Stomach smooth muscle (tissue), 2 donors: ENCODE results near the gene HOTAIR.

Source experiments
- H3K27ac ChIP-seq: one replicate; pipeline ENCODE4 v1.7.0; 2013; ENCODE audit warnings: mild to moderate bottlenecking, low read length, inconsistent platforms
- H3K27me3 ChIP-seq, 2 donors: one replicate each; pipeline ENCODE4 v1.7.0; 2013; ENCODE audit warnings: low read length in 2 of 2; ENCODE audit not compliant: insufficient read depth in 2 of 2, control insufficient read depth in 1 of 2
- H3K36me3 ChIP-seq, 2 donors: one replicate each; pipeline ENCODE4 v1.7.0; 2013; ENCODE audit warnings: low read length in 2 of 2; ENCODE audit not compliant: control insufficient read depth in 2 of 2, insufficient read depth in 2 of 2
- H3K4me1 ChIP-seq: one replicate; pipeline ENCODE4 v1.7.0; 2013; ENCODE audit warnings: low read length; ENCODE audit not compliant: control insufficient read depth, insufficient read depth
- H3K4me3 ChIP-seq, 2 donors: one replicate each; pipeline ENCODE4 v1.7.0; 2013; ENCODE audit warnings: low read length in 2 of 2
- H3K9ac ChIP-seq, 2 donors: one replicate each; pipeline ENCODE4 v1.7.0; 2013; ENCODE audit warnings: low read length in 2 of 2, mild to moderate bottlenecking in 1 of 2
- H3K9me3 ChIP-seq, 2 donors: one replicate each; pipeline ENCODE4 v1.7.0; 2013; ENCODE audit warnings: low read length in 2 of 2; ENCODE audit not compliant: control insufficient read depth in 2 of 2
- donor health status: healthy.
- donor health status: Pancreatic carcinoma.

The HOTAIR gene

DNA sequence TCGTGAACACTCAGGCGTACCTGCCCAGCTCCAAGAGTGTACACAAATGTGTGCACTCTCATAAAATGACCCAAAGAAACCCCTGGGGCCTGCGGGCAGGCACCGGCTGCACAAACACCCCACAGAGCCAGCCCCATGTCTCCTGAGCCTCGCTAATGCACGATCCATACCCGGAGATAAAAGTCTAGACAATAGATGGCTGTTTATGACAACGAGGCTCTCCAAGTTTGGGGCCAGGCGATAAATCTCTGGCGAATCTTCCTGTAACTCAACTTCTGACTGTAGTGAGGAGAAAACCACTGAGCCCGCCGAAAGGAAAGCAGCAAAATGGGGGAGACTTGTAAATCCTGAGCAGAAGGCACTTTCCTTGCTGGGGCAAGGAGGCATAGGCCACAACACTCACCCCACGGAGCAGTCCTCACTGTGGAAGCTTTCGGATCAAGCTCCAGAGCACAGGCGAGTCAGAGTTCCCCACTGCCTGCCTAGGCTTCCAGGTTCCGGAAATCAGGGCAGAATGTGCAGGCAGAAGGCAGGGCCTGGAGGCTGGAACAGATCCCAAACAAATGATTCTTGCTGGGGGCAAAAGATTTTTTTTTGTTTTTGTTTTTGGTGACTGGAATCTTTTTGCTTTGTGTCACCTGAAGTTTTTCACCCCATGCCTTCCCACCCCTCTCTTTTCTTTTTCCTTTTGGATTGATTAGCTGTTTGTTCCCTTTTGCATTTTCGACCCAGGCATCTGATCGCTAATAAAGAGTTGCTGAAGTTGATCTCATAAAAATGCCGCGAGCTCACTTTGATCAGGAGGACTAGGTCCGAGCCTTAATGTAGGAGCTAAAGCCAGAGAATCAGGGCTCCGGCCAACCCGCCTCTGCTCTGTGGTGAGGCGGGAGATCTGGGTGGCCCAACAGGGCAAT lies 6.3 kb downstream of the HOTAIR start:
- no peak overlapping the region for H3K27ac ChIP-seq
- H3K27me3 ChIP-seq, result peaks cover 98 to 100% of the 10 kb centered on the region in 2 donors
- H3K36me3 ChIP-seq, result no peaks in the 10 kb centered on the region
- no peak overlapping the region for H3K4me3 ChIP-seq
- H3K9me3 ChIP-seq, result peaks cover 0 to 2% of the 10 kb centered on the region in 2 donors
- H3K9ac ChIP-seq, result no peak overlapping the region
- peaks cover 6% of the 10 kb centered on the region for H3K4me1 ChIP-seq

DNA sequence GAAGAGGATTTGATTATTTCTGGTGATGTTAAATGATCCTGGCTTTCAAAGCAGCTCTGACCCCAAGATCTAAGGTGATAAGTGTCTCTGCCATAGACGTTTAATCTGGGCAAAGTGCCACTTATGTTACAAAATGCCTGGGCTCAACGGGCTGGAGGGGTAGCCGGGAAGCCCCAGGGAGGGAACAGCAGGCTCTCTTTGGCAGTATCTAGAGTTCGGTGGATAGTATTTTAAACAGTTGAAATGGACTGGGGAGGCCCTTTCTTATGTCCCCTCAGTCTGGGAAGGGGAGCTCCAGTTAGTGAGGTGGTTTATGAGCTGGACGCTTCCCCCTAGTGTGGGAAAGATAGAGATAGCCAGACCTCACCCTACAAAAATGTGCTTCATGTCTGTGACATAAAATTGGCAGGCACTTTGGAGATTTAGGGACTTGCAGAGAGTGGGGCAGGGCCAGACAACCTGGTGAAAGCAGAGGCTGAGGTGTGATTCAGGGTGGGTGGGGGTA lies 7.3 kb downstream of the HOTAIR start:
- Histone ChIP-seq H3K9me3 (peaks cover 0 to 2% of the 10 kb centered on the region in 2 donors), H3K4me3 (no peak overlapping the region), H3K4me1 (peaks cover 6% of the 10 kb centered on the region), H3K36me3 (no peaks in the 10 kb centered on the region), H3K27ac (no peak overlapping the region), H3K27me3 (peaks cover 97 to 100% of the 10 kb centered on the region in 2 donors), H3K9ac (no peak overlapping the region)

DNA sequence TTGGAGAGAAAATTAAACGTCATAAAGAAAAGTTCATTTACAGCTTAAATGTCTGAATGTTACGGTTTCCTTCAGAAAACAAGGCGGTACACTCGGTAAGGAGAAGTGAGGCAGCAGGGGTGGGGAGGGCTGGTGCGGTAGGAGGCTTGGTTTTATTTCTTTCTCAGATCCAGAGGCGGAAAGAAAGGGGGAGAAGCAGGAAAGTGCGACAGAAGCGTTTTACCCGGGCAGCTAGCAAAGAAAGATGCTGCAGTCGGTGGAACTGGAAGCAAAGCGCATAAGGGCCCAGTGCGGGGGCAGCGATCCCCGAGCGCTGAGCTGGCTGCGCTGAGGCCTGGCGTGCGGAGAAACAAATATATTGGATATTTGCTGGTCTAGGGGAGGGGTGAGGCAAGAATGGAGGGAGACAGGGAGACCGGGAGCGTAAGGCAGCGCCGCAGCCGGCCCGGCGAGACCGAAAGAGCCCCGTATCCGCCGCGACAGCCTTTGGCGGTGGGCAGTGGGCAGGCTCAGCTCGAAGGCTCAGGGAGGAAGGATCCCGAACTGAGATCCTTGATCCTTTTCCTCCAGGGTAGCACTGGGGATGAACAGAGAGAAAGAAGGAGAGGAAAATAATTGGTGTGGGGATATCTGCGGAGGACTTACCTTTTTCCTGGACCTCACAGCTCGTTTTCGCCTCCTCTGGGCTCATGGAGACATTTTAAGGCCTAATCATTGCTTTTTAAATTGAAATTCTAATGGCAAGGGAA lies 8.2 kb downstream of the HOTAIR start:
- Histone ChIP-seq H3K27me3 (peaks cover 96 to 100% of the 10 kb centered on the region in 2 donors), H3K9ac (no peak overlapping the region), H3K9me3 (peaks cover 0 to 2% of the 10 kb centered on the region in 2 donors), H3K4me1 (peaks cover 6% of the 10 kb centered on the region), H3K36me3 (no peaks in the 10 kb centered on the region), H3K4me3 (peak overlapping the region in 1 of 2 donors; percentile 15), H3K27ac (no peak overlapping the region)

DNA sequence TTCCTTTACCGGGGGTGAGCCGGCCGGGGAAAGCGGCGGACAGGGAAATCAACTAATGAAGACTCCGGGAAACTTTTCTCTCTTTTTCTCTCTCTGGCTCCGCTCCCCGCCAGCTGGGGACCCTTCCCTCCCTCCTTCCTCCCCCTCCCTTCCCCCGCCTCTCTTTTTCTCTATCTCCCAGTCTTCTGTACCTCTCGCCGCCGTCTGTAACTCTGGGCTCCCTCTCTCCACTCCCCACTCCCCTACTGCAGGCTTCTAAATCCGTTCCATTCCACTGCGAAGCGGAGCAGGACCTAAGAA lies 8.7 kb downstream of the HOTAIR start:
- no peak overlapping the region for H3K27ac ChIP-seq
- H3K4me1 ChIP-seq, result peaks cover 7% of the 10 kb centered on the region
- peaks cover 0 to 2% of the 10 kb centered on the region in 2 donors for H3K9me3 ChIP-seq
- no peak overlapping the region for H3K9ac ChIP-seq
- peaks cover 96 to 100% of the 10 kb centered on the region in 2 donors for H3K27me3 ChIP-seq
- no peak overlapping the region for H3K4me3 ChIP-seq
- no peaks in the 10 kb centered on the region for H3K36me3 ChIP-seq

DNA sequence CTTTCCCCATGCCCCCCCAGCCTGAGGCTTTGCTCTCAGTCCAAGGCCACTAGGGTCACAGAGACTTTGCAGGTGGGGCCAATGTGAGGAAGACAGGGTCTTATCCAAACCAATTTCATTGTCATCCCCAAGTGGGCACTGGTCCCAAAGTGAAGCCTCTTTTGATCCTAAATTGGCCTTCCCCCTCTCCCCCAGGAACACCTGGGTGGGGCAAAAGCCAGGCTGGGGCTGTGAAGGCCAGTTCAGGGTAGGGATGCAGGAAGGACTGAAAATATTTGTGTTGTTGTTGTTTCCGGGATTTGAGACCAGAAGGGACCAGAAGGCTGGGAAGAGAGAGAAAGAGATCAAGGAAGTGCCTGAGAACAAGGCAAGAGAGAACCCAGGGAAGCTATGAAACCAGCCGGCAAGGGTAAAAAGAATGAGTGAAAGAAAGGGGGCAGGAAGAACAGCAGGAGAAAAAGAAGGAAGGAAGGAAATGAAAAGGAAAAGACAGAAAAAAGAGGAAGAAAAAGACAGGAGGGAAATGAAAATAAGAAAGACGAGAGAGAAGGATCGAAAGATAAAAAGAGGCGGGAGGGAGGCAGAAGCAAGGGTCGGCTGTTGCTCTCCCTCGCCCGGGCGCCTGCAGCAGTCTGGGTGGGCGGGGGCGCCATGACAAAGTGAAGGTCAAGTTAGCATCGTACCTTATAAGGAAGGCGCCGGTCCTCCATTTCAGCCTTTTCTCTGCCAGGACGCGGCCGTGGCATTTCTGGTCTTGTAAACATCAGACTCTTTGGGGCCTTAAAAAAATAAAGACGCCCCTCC lies 9.3 kb downstream of the HOTAIR start:
- H3K4me1 ChIP-seq, result peaks cover 9% of the 10 kb centered on the region
- H3K36me3 ChIP-seq, result no peaks in the 10 kb centered on the region
- H3K27me3 ChIP-seq, result peaks cover 96 to 100% of the 10 kb centered on the region in 2 donors
- H3K9me3 ChIP-seq, result peaks cover 0 to 2% of the 10 kb centered on the region in 2 donors
- H3K4me3 ChIP-seq, result no peak overlapping the region
- H3K9ac ChIP-seq, result no peak overlapping the region
- no peak overlapping the region for H3K27ac ChIP-seq

DNA sequence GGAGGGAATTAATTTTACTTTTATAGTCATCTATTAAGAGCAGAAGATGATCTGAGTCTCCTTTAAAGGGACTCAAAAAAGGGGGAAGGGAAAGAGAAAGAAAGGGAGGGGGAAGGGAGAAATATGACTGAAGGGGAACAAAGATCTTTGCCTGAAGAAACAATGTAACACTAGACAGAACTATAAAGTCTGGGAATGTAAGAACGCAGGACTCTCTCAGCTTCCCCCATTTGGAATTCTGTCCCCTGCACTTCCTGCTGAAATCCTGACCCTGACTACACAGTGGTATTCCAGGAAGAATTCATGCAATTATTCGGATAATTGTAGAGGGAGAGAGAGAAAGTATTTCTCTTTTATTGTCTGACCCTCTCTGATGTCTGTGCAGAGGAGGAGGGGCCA lies 10.4 kb downstream of the HOTAIR start:
- Histone ChIP-seq H3K27ac (no peak overlapping the region), H3K9ac (no peak overlapping the region)

DNA sequence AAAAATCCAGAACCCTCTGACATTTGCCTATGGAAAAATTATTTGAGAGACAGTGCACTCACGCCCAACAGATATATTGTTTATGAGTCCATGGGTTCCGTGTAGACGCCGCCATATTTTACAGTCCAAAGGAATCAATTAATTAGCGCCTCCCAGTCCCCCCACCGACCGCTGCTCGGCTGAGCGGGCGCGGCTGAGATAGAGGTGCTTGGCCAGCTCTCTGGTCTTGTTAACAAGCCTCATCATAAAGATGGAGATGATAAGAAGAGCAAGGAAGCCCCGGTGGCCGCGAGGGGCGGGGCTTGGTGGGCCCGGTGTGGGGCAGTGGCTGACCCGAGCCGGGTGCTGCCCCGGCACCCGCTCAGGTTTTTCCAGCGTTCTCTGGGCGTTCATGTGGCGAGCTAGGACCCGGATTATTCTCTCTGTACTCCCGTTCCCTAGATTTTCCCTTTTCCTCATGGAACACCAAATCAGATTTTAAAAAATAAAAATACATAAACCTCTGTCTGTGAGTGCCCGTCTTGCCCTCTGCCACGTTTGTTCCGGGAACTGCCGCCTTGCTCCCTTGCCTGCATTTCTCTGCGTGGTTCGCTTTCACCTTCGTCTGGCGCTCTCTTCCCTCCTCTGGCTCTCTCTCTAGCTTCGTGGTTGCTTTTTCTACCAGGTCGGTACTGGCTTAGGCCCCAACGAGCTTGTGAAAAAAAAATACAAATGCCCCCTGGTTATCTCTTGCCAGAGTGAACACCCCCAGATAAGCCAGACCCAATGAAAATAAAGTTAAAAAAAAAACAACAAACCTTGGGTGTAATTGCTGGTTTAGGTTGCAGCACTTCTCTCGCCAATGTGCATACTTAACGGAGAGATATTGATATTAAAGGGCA lies 11.1 kb downstream of the HOTAIR start:
- H3K9me3 ChIP-seq, result peaks cover 0 to 2% of the 10 kb centered on the region in 2 donors
- peaks cover 92 to 98% of the 10 kb centered on the region in 2 donors for H3K27me3 ChIP-seq
- no peaks in the 10 kb centered on the region for H3K36me3 ChIP-seq
- peaks cover 9% of the 10 kb centered on the region for H3K4me1 ChIP-seq
- no peak overlapping the region for H3K27ac ChIP-seq
- H3K9ac ChIP-seq, result no peak overlapping the region
- no peak overlapping the region for H3K4me3 ChIP-seq

More for the DNA sequence above, 10.4 kb downstream of the HOTAIR start:
- no peaks in the 10 kb centered on the region for H3K36me3 ChIP-seq
- peaks cover 9% of the 10 kb centered on the region for H3K4me1 ChIP-seq
- H3K27me3 ChIP-seq, result peaks cover 94 to 100% of the 10 kb centered on the region in 2 donors
- H3K4me3 ChIP-seq, result no peak overlapping the region
- H3K9me3 ChIP-seq, result peaks cover 0 to 2% of the 10 kb centered on the region in 2 donors

DNA sequence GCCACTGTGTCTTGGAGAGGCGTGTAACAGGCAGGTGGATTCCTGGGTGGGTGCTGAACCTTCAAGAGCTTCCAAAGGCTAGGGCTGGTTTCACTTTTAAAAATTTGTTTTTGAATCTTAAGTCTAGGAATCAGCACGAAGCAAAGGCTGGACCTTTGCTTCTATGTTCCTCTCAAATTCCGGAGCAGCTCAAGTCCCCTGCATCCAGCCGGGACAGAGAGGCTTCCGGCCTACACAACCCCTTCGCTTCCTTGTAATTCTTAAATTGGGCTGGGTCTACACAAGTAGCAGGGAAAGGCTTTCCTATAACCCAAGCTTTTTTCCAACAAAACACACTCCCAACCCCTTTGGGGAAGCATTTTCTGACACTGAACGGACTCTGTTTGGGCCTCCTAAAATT lies 11.7 kb downstream of the HOTAIR start:
- H3K27me3 ChIP-seq, result peaks cover 92 to 98% of the 10 kb centered on the region in 2 donors
- H3K27ac ChIP-seq, result no peak overlapping the region

DNA sequence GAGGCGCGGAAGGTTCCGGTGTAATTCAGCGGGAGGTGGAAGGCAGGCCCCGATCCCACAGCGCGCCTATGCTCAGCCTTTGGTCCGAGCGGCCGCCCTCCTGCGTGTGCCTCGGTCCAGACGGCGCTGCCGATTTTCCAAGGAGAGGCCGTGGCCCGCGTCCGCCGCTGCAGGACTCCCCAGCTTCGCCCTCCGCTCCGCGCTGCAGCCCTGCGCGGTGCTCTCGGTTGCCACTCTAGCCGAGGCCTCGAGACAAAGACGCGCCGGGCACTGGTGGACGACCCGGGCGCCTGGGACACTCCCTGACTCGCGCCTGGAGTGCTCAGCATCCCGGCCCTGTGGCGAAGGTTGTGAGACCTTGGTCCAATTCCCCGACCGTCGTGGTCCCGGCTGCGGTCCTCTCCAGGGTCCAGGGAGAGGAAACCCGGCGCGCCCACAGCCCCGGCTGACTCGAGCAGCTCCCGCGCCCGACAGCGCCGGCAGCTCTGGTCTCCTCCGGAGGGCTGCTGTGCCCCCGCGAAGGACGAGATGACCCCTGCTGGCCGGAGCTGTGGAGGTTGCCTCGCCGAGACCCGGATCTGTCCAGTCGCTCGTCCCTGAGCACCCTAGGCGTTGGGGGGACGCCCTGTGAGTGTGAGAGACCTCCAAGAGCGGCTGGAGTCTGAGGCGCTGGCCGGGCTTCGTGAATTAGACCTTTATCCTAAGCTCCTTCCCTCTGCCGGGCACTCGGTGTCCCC lies 13.6 kb downstream of the HOTAIR start:
- H3K36me3 ChIP-seq, result no peaks in the 10 kb centered on the region
- peaks cover 0 to 2% of the 10 kb centered on the region in 2 donors for H3K9me3 ChIP-seq
- no peak overlapping the region for H3K4me3 ChIP-seq
- H3K4me1 ChIP-seq, result peaks cover 8% of the 10 kb centered on the region
- H3K9ac ChIP-seq, result no peak overlapping the region
- peaks cover 92 to 98% of the 10 kb centered on the region in 2 donors for H3K27me3 ChIP-seq
- no peak overlapping the region for H3K27ac ChIP-seq

More for the DNA sequence above, 11.7 kb downstream of the HOTAIR start:
- Histone ChIP-seq H3K36me3 (no peaks in the 10 kb centered on the region), H3K9me3 (peaks cover 0 to 2% of the 10 kb centered on the region in 2 donors), H3K9ac (no peak overlapping the region), H3K4me3 (no peak overlapping the region), H3K4me1 (peaks cover 9% of the 10 kb centered on the region)
